HEK293T (cell line): ENCODE measurements around the gene PBX2.

ENCODE experiments used
- ARNT ChIP-seq: fragments of 450-650 bp; IDR thresholded peaks from 2 replicates; pipeline ENCODE4 v1.6.1; 2017; ENCODE audit warnings: mild to moderate bottlenecking
- BHLHE40 ChIP-seq: fragments of 450-650 bp; IDR thresholded peaks from 2 replicates; pipeline ENCODE4 v1.6.1; 2016; ENCODE audit warnings: mild to moderate bottlenecking, moderate library complexity, borderline replicate concordance
- ELF4 ChIP-seq: fragments of 450-650 bp; IDR thresholded peaks from 2 replicates; pipeline ENCODE4 v1.6.1; 2017; ENCODE audit warnings: antibody characterized with exemption
- FOXA1 ChIP-seq: fragments of 450-650 bp; IDR thresholded peaks from 2 replicates; pipeline ENCODE4 v1.6.1; 2016; ENCODE audit warnings: mild to moderate bottlenecking
- FOXK2 ChIP-seq: fragments of 450-650 bp; IDR thresholded peaks from 2 replicates; pipeline ENCODE4 v1.6.1; 2016; ENCODE audit warnings: mild to moderate bottlenecking
- FOXM1 ChIP-seq: fragments of 450-650 bp; IDR thresholded peaks from 2 replicates; pipeline ENCODE4 v1.6.1; 2017; ENCODE audit warnings: mild to moderate bottlenecking, borderline replicate concordance
- HDGF ChIP-seq: fragments of 450-650 bp; IDR thresholded peaks from 2 replicates; pipeline ENCODE4 v1.6.1; 2017; ENCODE audit warnings: antibody characterized with exemption, borderline replicate concordance
- LEF1 ChIP-seq: fragments of 450-650 bp; IDR thresholded peaks from 2 replicates; pipeline ENCODE4 v1.6.1; 2017; ENCODE audit warnings: mild to moderate bottlenecking, borderline replicate concordance
- SP1 ChIP-seq: fragments of 450-650 bp; IDR thresholded peaks from 2 replicates; pipeline ENCODE4 v1.6.1; 2017
- SUZ12 ChIP-seq: fragments of 450-650 bp; IDR thresholded peaks from 2 replicates; pipeline ENCODE4 v1.6.1; 2016; ENCODE audit warnings: mild to moderate bottlenecking

DNA sequence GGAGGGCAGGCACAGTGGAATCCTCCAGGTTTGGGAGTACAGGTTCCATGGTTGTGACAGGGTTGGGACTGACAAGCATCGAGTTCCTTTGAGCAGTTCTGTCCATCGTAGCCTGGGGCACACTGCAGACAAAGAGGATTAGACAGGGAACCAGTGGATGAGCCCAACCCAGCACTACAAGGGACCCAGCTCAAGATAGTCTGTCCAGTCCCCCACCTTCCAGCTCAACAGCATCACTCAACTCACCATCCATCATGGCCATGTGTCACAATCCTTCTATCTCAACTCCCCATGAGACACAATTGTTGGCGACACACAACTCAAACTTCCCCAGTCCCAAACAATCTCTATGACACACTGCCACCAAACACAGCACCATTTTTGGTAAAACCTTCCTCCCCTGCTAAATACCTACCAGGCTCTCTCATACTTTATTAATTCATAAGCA lies 14.3 kb upstream of the PBX2 start:
- TF ChIP-seq FOXA1: no peak
- TF ChIP-seq SP1: no peak
- no peak for TF ChIP-seq ARNT
- TF ChIP-seq SUZ12: no peak
- no peak for TF ChIP-seq BHLHE40
- no peak for TF ChIP-seq LEF1
- no peak for TF ChIP-seq ELF4
- TF ChIP-seq FOXM1: no peak
- TF ChIP-seq HDGF: no peak
- no peak for TF ChIP-seq FOXK2
